ENCODE measurements around the gene NSUN6.

NSUN6 gene

GRCh38 chr10:18675086-18675801, 23.9 kb upstream of the NSUN6 start:
- no peak overlapping the region for H3K27ac ChIP-seq
- TF ChIP-seq, protein P1, sequence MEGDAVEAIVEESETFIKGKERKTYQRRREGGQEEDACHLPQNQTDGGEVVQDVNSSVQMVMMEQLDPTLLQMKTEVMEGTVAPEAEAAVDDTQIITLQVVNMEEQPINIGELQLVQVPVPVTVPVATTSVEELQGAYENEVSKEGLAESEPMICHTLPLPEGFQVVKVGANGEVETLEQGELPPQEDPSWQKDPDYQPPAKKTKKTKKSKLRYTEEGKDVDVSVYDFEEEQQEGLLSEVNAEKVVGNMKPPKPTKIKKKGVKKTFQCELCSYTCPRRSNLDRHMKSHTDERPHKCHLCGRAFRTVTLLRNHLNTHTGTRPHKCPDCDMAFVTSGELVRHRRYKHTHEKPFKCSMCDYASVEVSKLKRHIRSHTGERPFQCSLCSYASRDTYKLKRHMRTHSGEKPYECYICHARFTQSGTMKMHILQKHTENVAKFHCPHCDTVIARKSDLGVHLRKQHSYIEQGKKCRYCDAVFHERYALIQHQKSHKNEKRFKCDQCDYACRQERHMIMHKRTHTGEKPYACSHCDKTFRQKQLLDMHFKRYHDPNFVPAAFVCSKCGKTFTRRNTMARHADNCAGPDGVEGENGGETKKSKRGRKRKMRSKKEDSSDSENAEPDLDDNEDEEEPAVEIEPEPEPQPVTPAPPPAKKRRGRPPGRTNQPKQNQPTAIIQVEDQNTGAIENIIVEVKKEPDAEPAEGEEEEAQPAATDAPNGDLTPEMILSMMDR (conservative IDR thresholded peaks at IDR 0.05), result no peak

- TF ChIP-seq, protein P1 (conservative IDR thresholded peaks at IDR 0.05), result no peak
These were observed 16.6 kb upstream of the NSUN6 start for GRCh38 chr10:18668026-18668425.

DNA sequence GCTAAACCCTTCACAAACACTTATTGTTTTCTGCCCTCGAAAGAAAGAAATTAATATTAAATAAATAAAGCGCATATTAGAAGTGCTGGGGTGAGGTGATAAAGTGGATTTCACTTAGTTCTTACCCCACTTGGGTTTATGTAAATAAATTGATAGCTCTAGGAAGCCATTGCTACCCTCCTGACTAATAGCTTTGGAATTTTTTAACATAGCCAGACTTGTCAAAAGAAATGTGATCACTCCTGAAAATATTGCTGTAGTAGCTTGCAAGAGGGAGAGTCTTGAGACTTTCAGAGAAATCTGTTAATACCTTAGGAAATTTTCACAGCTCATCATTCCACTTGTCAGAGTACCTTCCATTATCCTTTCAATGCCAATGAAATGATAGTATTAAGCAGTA, 15.4 kb upstream of the NSUN6 start:
- H3K27ac ChIP-seq, result no peak overlapping the region
- TF ChIP-seq, protein P1 (conservative IDR thresholded peaks at IDR 0.05), result no peak

More at GRCh38 chr10:18668026-18668425, 16.6 kb upstream of the NSUN6 start:
- no peak overlapping the region for H3K27ac ChIP-seq

- no peak overlapping the region for H3K27ac ChIP-seq
- TF ChIP-seq, protein P1 (conservative IDR thresholded peaks at IDR 0.05), result no peak
These were observed 14.6 kb upstream of the NSUN6 start for GRCh38 chr10:18665815-18666558.

DNA sequence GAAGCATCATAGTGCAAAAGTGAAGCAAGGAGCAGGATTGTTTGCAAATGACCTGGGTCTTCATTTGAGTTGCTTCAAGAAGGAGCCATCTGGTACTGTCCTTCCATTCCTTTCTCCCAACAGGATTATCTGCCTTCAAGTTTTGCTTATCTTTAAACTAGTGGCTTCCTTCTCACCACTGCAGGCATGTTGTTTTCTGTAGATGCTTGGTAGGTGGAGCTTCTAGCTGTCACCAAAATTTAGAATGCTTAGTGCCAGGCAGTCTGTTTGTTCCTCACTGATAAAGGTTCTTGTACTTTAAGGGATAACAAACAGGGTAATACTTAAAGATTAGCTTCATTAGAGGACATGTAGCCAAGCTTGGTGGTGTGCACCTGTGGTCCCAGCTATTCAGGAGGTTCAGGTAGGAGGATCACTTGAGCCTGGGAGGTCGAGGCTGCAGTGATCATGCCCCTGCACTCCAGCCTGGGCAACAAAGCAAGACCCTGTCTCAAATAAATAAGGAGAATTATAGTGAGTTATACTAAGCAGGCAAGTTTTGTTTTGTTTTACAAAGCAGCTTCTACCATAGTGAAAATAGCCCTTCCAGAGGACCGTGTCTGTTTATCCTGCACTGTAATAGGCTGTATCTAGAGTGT, 13.6 kb upstream of the NSUN6 start:
- no peak overlapping the region for H3K27ac ChIP-seq

GRCh38 chr10:18660816-18661431, 9.5 kb upstream of the NSUN6 start:
- TF ChIP-seq, protein P1 (conservative IDR thresholded peaks at IDR 0.05), result no peak
- H3K27ac ChIP-seq, result peak overlapping the region; percentile 92

More for the DNA sequence above, 13.6 kb upstream of the NSUN6 start:
- TF ChIP-seq, protein P1 (conservative IDR thresholded peaks at IDR 0.05), result no peak

Measured in VCaP (cell line).